HG03108 (cell line): ENCODE results near the gene STX11.
"Not testable (repeated sequence)": the region's sequence is repeated elsewhere in the genome, so short reads cannot be mapped to it uniquely, and the experiment has no call there.

Experiments
- ATAC-seq: cut with Tn5 transposase; IDR thresholded peaks from one replicate; pipeline ENCODE4 v1.9.1; 2021; ENCODE audit warnings: moderate library complexity; ENCODE audit not compliant: unreplicated experiment

The STX11 gene

GRCh38 chr6:144170044-144170443 is 19.7 kb downstream of the STX11 start:
- ATAC-seq, result no peak

- ATAC-seq, result no peak
Observed at GRCh38 chr6:144171406-144171805, 21.1 kb downstream of the STX11 start.

GRCh38 chr6:144174006-144174405 is 23.7 kb downstream of the STX11 start:
- no peak for ATAC-seq

GRCh38 chr6:144176043-144176442 is 25.7 kb downstream of the STX11 start:
- no peak for ATAC-seq

- ATAC-seq, result no peak
Observed at GRCh38 chr6:144177726-144178125, 27.4 kb downstream of the STX11 start.

- no peak for ATAC-seq
Observed at GRCh38 chr6:144178323-144178722, 28.0 kb downstream of the STX11 start.

- ATAC-seq, result no peak
Observed at GRCh38 chr6:144179237-144179636, 28.9 kb downstream of the STX11 start.

- ATAC-seq, result no peak
Observed at GRCh38 chr6:144179828-144180227, 29.5 kb downstream of the STX11 start.

GRCh38 chr6:144180354-144180753 is 30.0 kb downstream of the STX11 start:
- not testable (repeated sequence) for ATAC-seq

GRCh38 chr6:144181639-144182038 is 31.3 kb downstream of the STX11 start:
- no peak for ATAC-seq

GRCh38 chr6:144184186-144184585 is 33.9 kb downstream of the STX11 start:
- ATAC-seq, result not testable (repeated sequence)

GRCh38 chr6:144185133-144185836 is 35.0 kb downstream of the STX11 start:
- ATAC-seq, result no peak

GRCh38 chr6:144186817-144187625 is 36.7 kb downstream of the STX11 start:
- no peak for ATAC-seq

GRCh38 chr6:144189351-144189750 is 39.0 kb downstream of the STX11 start:
- no peak for ATAC-seq

GRCh38 chr6:144190080-144190479 is 39.8 kb downstream of the STX11 start:
- ATAC-seq, result no peak

- ATAC-seq, result no peak
Observed at GRCh38 chr6:144190593-144190992, 40.3 kb downstream of the STX11 start.

- ATAC-seq, result no peak
Observed at GRCh38 chr6:144193181-144193580, 42.9 kb downstream of the STX11 start.

GRCh38 chr6:144194293-144194810 is 44.0 kb downstream of the STX11 start:
- no peak for ATAC-seq

GRCh38 chr6:144195671-144196270 is 45.5 kb downstream of the STX11 start:
- ATAC-seq, result no peak

GRCh38 chr6:144197919-144198318 is 47.6 kb downstream of the STX11 start:
- ATAC-seq, result no peak

- ATAC-seq, result no peak
Observed at GRCh38 chr6:144202879-144203468, 52.7 kb downstream of the STX11 start.
